ENCODE measurements around the gene CA5A. TPM values are rescaled to one million over a fixed set of nuclear protein-coding genes. Genes with fewer than 3 reads are reported as not detected.

CA5A gene
- total RNA-seq, 1 experiment from 2014 or later = 1.7 TPM

DNA sequence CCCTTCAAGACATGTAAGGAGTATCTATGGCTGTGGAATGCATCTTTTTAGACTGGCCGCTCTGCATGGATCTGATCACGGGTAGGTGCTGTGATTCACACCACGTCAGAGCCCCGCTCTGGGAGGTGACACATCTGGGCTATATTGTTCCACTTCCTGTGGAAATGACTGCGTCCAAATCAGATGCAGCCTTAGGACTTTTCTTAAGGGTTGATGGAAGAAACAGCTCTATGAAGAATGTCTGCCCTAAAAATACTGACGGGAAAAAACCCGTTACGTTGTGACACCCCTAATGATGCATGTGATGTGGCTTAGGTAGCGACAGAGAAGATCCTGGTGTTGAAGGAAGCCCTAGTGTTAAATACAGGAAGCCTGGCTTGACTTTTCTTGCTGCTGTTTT is 27.1 kb upstream of the CA5A start:
- no peaks in the 10 kb centered on the region for H3K9me3 Mint-ChIP-seq (ENCODE audit: unreplicated experiment)
- Histone ChIP-seq H3K4me1 (peaks cover 11% of the 10 kb centered on the region; the same call in 1 of the 2 replicates), H3K27me3 (replicated peaks; ENCODE audit: control insufficient read depth, insufficient read depth, low read length) (no peaks in the 10 kb centered on the region), H3K4me3 (ENCODE audit: low read depth, low read length) (no peak overlapping the region), H3K36me3 (ENCODE audit: control insufficient read depth, insufficient read depth, low read length) (no peaks in the 10 kb centered on the region; the same call in 1 of the 2 replicates), H3K9me3 (no peaks in the 10 kb centered on the region)
- TF ChIP-seq, protein P1, sequence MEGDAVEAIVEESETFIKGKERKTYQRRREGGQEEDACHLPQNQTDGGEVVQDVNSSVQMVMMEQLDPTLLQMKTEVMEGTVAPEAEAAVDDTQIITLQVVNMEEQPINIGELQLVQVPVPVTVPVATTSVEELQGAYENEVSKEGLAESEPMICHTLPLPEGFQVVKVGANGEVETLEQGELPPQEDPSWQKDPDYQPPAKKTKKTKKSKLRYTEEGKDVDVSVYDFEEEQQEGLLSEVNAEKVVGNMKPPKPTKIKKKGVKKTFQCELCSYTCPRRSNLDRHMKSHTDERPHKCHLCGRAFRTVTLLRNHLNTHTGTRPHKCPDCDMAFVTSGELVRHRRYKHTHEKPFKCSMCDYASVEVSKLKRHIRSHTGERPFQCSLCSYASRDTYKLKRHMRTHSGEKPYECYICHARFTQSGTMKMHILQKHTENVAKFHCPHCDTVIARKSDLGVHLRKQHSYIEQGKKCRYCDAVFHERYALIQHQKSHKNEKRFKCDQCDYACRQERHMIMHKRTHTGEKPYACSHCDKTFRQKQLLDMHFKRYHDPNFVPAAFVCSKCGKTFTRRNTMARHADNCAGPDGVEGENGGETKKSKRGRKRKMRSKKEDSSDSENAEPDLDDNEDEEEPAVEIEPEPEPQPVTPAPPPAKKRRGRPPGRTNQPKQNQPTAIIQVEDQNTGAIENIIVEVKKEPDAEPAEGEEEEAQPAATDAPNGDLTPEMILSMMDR (IDR thresholded peaks at IDR 0.05; ENCODE audit: insufficient read depth in 1 of 2, low read depth in 1 of 2, low read length in 1 of 2, severe bottlenecking in 1 of 2, unreplicated experiment in 1 of 2) = no peak
- H3K36me3 Mint-ChIP-seq (ENCODE audit: insufficient read depth, unreplicated experiment) = peaks cover 5% of the 10 kb centered on the region
- no peak overlapping the region for H3K4me3 Mint-ChIP-seq (ENCODE audit: unreplicated experiment)
- intact Hi-C loops (cut with micrococcal nuclease; ENCODE audit: unreplicated experiment) = no loop called here
- ChIA-PET POLR2A (no interaction called here), CTCF (no interaction called here)
- H3K27me3 Mint-ChIP-seq (ENCODE audit: insufficient read depth, unreplicated experiment) = no peaks in the 10 kb centered on the region
- peaks cover 7% of the 10 kb centered on the region for H3K4me1 Mint-ChIP-seq (ENCODE audit: low read depth, unreplicated experiment)
- no TSS peak for BruUV-seq (replicated peaks)
- DNase-seq = no peak
- H3K27ac Mint-ChIP-seq (ENCODE audit: unreplicated experiment) = no peak overlapping the region

DNA sequence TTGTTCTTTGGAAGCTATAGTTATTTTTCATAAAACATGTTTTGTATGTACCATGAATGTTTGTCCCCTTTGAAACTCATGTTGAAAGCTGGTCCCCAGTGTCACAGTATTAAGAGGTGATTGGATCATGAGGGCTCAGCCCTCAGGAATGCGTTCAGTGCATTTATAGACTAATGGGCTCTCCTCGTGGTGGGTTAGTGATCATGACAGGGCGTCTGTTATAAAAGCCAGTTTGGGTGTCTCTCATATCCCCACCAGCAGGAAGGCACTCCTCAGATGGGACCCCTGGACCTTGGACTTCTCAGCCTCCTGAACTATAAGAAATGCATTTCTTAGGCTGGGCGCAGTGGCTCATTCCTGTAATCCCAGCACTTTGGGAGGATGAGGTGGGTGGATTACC is 25.3 kb upstream of the CA5A start:
- CTCF ChIA-PET = no interaction called here
- no peaks in the 10 kb centered on the region for H3K9me3 ChIP-seq
- intact Hi-C loops (cut with micrococcal nuclease; ENCODE audit: unreplicated experiment) = no loop called here
- Mint-ChIP-seq H3K27me3 (ENCODE audit: insufficient read depth, unreplicated experiment) (no peaks in the 10 kb centered on the region), H3K4me1 (ENCODE audit: low read depth, unreplicated experiment) (peaks cover 7% of the 10 kb centered on the region), H3K36me3 (ENCODE audit: insufficient read depth, unreplicated experiment) (peaks cover 15% of the 10 kb centered on the region), H3K27ac (ENCODE audit: unreplicated experiment) (no peak overlapping the region), H3K9me3 (ENCODE audit: unreplicated experiment) (no peaks in the 10 kb centered on the region), H3K4me3 (ENCODE audit: unreplicated experiment) (no peak overlapping the region)
- BruUV-seq (replicated peaks) = no TSS peak
- H3K4me1 ChIP-seq = peaks cover 10% of the 10 kb centered on the region; the same call in 1 of the 2 replicates
- no peak for DNase-seq
- H3K4me3 ChIP-seq (ENCODE audit: low read depth, low read length) = no peak overlapping the region
- POLR2A ChIA-PET = no interaction called here
- no peaks in the 10 kb centered on the region for H3K27me3 ChIP-seq (replicated peaks; ENCODE audit: control insufficient read depth, insufficient read depth, low read length)
- TF ChIP-seq, protein P1 (IDR thresholded peaks at IDR 0.05; ENCODE audit: insufficient read depth in 1 of 2, low read depth in 1 of 2, low read length in 1 of 2, severe bottlenecking in 1 of 2, unreplicated experiment in 1 of 2) = no peak
- no peaks in the 10 kb centered on the region; the same call in 1 of the 2 replicates for H3K36me3 ChIP-seq (ENCODE audit: control insufficient read depth, insufficient read depth, low read length)

DNA sequence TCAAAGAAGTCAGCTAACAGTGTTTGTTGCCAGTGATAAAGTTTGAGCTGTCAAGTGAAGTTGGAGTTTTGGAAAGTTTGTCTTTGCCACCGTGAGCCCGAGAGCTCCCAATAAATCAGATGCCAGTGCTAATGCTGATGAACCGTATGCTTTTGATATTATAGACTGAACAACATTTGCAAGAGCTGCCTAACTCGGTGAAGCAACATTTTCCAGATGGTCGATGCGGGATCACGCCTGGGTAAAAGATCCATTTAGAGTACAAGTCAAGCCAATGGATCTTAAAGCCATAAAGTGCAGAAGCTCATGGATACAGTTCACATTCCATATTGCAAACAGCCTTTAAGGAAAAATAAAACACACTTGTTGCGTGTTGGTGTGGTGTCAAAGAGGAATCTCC is 24.5 kb upstream of the CA5A start:
- no TSS peak for BruUV-seq (replicated peaks)
- TF ChIP-seq, protein P1 (IDR thresholded peaks at IDR 0.05; ENCODE audit: insufficient read depth in 1 of 2, low read depth in 1 of 2, low read length in 1 of 2, severe bottlenecking in 1 of 2, unreplicated experiment in 1 of 2) = no peak
- Mint-ChIP-seq H3K27ac (ENCODE audit: unreplicated experiment) (no peak overlapping the region), H3K27me3 (ENCODE audit: insufficient read depth, unreplicated experiment) (no peaks in the 10 kb centered on the region), H3K36me3 (ENCODE audit: insufficient read depth, unreplicated experiment) (peaks cover 11% of the 10 kb centered on the region), H3K9me3 (ENCODE audit: unreplicated experiment) (no peaks in the 10 kb centered on the region), H3K4me1 (ENCODE audit: low read depth, unreplicated experiment) (peaks cover 7% of the 10 kb centered on the region), H3K4me3 (ENCODE audit: unreplicated experiment) (no peak overlapping the region)
- CTCF ChIA-PET = no interaction called here
- Histone ChIP-seq H3K4me1 (peaks cover 7% of the 10 kb centered on the region; the same call in 1 of the 2 replicates), H3K27me3 (replicated peaks; ENCODE audit: control insufficient read depth, insufficient read depth, low read length) (no peaks in the 10 kb centered on the region), H3K4me3 (ENCODE audit: low read depth, low read length) (no peak overlapping the region), H3K9me3 (no peaks in the 10 kb centered on the region), H3K36me3 (ENCODE audit: control insufficient read depth, insufficient read depth, low read length) (no peaks in the 10 kb centered on the region; the same call in 1 of the 2 replicates)
- POLR2A ChIA-PET = interaction anchor here (0.9 kb wide), 1 partner anchor 10 kb away, joined by 3 read pairs; the partner anchor contains the start of gene BANP
- DNase-seq = no peak
- intact Hi-C loops (cut with micrococcal nuclease; ENCODE audit: unreplicated experiment) = no loop called here
